ENCODE data around the gene DEGS1. TPM values are rescaled to one million over a fixed set of nuclear protein-coding genes. Genes with fewer than 3 reads are reported as not detected.
A peak's percentile ranks its signal among the peaks of the same experiment; 100 is the strongest.

Gene DEGS1
- total RNA-seq, 4 donors from 2014 or later, result 35.9 to 119 (median 53.2) TPM

DNA sequence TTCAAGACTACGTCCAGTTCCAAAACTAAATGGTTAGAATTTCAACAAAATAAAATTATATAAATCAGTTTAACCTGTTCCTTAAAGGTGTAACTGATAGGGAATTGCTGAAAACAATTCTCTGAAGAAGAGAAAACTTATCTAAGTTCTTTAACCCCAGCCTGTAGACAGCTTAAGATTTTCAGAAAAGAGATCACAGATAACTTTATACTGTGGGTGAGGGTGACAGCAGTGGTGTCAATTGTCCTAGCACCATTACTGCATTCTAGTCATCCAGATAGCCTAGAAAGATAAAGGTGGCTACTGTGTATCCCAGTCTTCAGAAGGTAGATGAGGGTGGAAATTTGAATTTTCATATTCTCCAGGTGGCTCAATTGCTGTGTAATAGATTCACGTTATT, 19.7 kb upstream of the DEGS1 start:
- intact Hi-C loops (cut with DNase I; ENCODE audit: low total_unique reads), result no loop called here
- DNase-seq, result no peak
- no peaks in the 10 kb centered on the region for H3K27me3 ChIP-seq
- TF ChIP-seq, protein P1, sequence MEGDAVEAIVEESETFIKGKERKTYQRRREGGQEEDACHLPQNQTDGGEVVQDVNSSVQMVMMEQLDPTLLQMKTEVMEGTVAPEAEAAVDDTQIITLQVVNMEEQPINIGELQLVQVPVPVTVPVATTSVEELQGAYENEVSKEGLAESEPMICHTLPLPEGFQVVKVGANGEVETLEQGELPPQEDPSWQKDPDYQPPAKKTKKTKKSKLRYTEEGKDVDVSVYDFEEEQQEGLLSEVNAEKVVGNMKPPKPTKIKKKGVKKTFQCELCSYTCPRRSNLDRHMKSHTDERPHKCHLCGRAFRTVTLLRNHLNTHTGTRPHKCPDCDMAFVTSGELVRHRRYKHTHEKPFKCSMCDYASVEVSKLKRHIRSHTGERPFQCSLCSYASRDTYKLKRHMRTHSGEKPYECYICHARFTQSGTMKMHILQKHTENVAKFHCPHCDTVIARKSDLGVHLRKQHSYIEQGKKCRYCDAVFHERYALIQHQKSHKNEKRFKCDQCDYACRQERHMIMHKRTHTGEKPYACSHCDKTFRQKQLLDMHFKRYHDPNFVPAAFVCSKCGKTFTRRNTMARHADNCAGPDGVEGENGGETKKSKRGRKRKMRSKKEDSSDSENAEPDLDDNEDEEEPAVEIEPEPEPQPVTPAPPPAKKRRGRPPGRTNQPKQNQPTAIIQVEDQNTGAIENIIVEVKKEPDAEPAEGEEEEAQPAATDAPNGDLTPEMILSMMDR (IDR thresholded peaks at IDR 0.05), result no peak
- TF ChIP-seq POLR2A (IDR thresholded peaks at IDR 0.05), result no peak
- H3K4me3 ChIP-seq, result no peak overlapping the region
- H3K27ac ChIP-seq, result no peak overlapping the region
- no peaks in the 10 kb centered on the region for H3K4me1 ChIP-seq
- H3K36me3 ChIP-seq, result no peaks in the 10 kb centered on the region
- H3K9me3 ChIP-seq, result no peaks in the 10 kb centered on the region

DNA sequence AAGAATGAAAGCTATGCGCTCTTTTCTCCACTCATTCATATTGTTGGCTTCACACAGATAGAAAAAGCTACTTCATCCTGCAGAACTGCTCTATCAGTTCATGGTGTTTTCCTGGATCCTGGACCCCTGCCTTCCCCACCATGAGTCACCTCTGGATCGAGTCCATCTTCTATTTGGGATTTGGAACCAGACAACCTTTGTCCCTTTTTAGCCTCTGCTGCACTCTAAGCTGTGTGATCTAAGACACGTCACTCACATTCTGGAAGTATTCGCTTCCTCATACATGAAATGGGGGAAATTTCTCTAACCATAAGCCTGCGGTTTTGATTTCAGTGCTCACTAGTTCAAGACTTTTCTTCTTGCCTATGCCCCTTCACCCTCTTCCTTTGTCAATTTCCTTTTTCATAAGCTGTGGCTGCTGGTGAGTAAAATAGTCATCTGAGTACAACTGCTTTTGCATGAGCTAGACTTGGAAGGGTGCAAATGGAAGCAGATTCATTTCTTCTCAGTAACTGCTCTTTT, 14.1 kb upstream of the DEGS1 start:
- no peaks in the 10 kb centered on the region for H3K36me3 ChIP-seq
- intact Hi-C loops (cut with DNase I; ENCODE audit: low total_unique reads), result no loop called here
- no peak overlapping the region for H3K4me3 ChIP-seq
- H3K4me1 ChIP-seq, result no peaks in the 10 kb centered on the region
- no peaks in the 10 kb centered on the region for H3K9me3 ChIP-seq
- no peaks in the 10 kb centered on the region for H3K27me3 ChIP-seq
- peak; percentile 31 to 53 for DNase-seq
- TF ChIP-seq, protein P1 (IDR thresholded peaks at IDR 0.05), result no peak
- TF ChIP-seq POLR2A (IDR thresholded peaks at IDR 0.05), result no peak
- peak overlapping the region in 1 of 2 donors; percentile 7 for H3K27ac ChIP-seq

DNA sequence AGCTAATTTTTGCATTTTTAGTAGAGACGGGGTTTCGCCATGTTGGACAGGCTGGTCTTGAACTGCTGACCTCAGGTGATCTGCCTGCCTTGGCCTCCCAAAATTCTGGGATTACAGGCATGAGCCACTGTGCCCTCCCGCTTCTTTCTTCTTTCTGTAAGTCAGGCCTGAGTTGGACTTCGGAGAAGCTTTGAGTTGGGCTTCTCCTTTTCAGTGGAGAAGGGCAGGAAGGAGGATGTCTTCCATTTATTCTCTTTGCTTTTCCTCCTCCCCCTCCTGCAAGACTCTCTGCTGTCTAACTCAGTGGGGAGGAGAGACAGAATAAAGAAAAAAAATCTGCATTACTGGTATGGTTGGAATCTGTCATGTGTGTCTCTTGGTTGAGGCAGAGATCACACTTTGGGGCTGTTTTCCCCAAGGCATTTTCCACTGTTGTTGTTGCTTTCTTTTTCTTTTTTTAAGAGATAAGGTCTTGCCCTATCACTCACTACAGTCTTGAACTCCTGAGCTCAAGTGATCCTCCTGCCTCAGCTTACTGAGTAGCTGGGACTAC, 13.2 kb upstream of the DEGS1 start:
- Histone ChIP-seq H3K36me3 (no peaks in the 10 kb centered on the region), H3K27me3 (no peaks in the 10 kb centered on the region), H3K27ac (no peak overlapping the region), H3K9me3 (no peaks in the 10 kb centered on the region), H3K4me1 (no peaks in the 10 kb centered on the region), H3K4me3 (no peak overlapping the region)
- intact Hi-C loops (cut with DNase I; ENCODE audit: low total_unique reads), result no loop called here
- TF ChIP-seq POLR2A (IDR thresholded peaks at IDR 0.05), result no peak
- TF ChIP-seq, protein P1 (IDR thresholded peaks at IDR 0.05), result no peak
- no peak for DNase-seq

DNA sequence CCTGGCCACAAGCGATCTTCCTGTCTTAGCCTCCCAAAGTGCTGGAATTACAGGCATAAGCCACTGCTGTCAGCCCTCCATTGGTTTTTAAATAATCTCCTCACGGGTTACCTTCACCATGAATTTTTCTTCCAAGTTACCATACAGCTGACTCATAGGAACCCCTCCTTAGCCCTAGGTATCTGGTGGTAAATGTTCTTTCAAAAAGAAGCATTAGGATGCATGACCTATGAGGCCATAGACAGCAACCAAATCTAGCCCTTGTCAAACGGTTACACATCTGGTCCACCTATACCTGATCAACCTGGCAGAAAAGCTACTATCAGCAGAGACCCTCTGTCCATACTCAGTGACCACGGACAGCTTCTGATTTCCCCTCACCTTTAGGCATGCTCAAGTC, 12.7 kb upstream of the DEGS1 start:
- Histone ChIP-seq H3K27me3 (no peaks in the 10 kb centered on the region), H3K36me3 (no peaks in the 10 kb centered on the region), H3K4me1 (no peaks in the 10 kb centered on the region), H3K9me3 (no peaks in the 10 kb centered on the region), H3K4me3 (no peak overlapping the region), H3K27ac (no peak overlapping the region)
- intact Hi-C loops (cut with DNase I; ENCODE audit: low total_unique reads), result no loop called here
- no peak for TF ChIP-seq POLR2A (IDR thresholded peaks at IDR 0.05)
- TF ChIP-seq, protein P1 (IDR thresholded peaks at IDR 0.05), result no peak
- DNase-seq, result no peak

- Histone ChIP-seq H3K36me3 (no peaks in the 10 kb centered on the region), H3K27ac (no peak overlapping the region), H3K4me1 (no peaks in the 10 kb centered on the region), H3K9me3 (no peaks in the 10 kb centered on the region), H3K27me3 (no peaks in the 10 kb centered on the region), H3K4me3 (no peak overlapping the region)
- TF ChIP-seq, protein P1 (IDR thresholded peaks at IDR 0.05), result peak in 1 of 4 experiments; percentile 5
- TF ChIP-seq POLR2A (IDR thresholded peaks at IDR 0.05), result no peak
- no peak for DNase-seq
- intact Hi-C loops (cut with DNase I; ENCODE audit: low total_unique reads), result no loop called here
These were observed 12.1 kb upstream of the DEGS1 start for GRCh38 chr1:224170748-224171478.
